Adrenal gland (tissue), 12 donors: Measurements from ENCODE around the gene METAP2. TPM values are rescaled to one million over a fixed set of nuclear protein-coding genes. Genes with fewer than 3 reads are reported as not detected.
"Not testable (repeated sequence)": the region's sequence is repeated elsewhere in the genome, so short reads cannot be mapped to it uniquely, and the experiment has no call there.

Experiments used
- DNase-seq, 7 donors: peaks; one replicate each; pipeline ENCODE4 v3.0.0-alpha.2; 2019 to 2020
- H3K27ac ChIP-seq, 5 donors: fragments of 200-600 bp; sonication (generic) in 4 of 5; 1 replicate in 3 of 5; 2 replicates in 2 of 5; pipeline versions ENCODE4 v1.5.1 to v1.8.0; 2016 to 2020; ENCODE audit warnings: mild to moderate bottlenecking in 1 of 5
- H3K27me3 ChIP-seq: fragments of 200-600 bp; 2 replicates; pipeline ENCODE4 v1.8.0; 2021
- H3K36me3 ChIP-seq, 2 donors: fragments of 200-600 bp; replicated peaks in 1 of 2; 1 replicate in 1 of 2; 2 replicates in 1 of 2; pipeline versions ENCODE4 v1.5.1 to v1.8.0; 2018 to 2022
- H3K4me1 ChIP-seq, 2 donors: fragments of 200-600 bp; replicated peaks in 1 of 2; 1 replicate in 1 of 2; 2 replicates in 1 of 2; pipeline versions ENCODE4 v1.5.1 to v1.8.0; 2018 to 2021
- H3K4me3 ChIP-seq, 4 donors: fragments of 200-600 bp; sonication (generic) in 3 of 4; one replicate each; pipeline ENCODE4 v1.5.1; 2016 to 2018
- H3K9me3 ChIP-seq, 3 donors: fragments of 200-600 bp; sonication (generic) in 1 of 3; replicated peaks in 1 of 3; 1 replicate in 2 of 3; 2 replicates in 1 of 3; pipeline versions ENCODE4 v1.5.1 to v1.8.0; 2016 to 2021
- CTCF ChIP-seq, 6 experiments: fragments of 450-650 bp in 4 of 6; fragments of 200-600 bp in 2 of 6; sonication (generic) in 1 of 6; IDR thresholded peaks; 1 replicate in 5 of 6; 2 replicates in 1 of 6; pipeline versions ENCODE4 v1.5.1 to v1.8.0; 2016 to 2021; ENCODE audit warnings: antibody characterized with exemption in 6 of 6, mild to moderate bottlenecking in 2 of 6, moderate library complexity in 1 of 6
- POLR2A ChIP-seq, 2 donors: fragments of 450-650 bp; IDR thresholded peaks; one replicate each; pipeline ENCODE4 v1.6.1; 2017; ENCODE audit warnings: antibody characterized with exemption in 2 of 2, mild to moderate bottlenecking in 2 of 2, moderate library complexity in 1 of 2
- WGBS, 4 donors: extraction: QIAGEN DNeasy Blood & Tissue Kit in 2 of 4; methylation state at CpG; one replicate each; pipeline versions ENCODE4 v1.1.5 to v1.1.7; 2013 to 2017; 5-methylcytosine and 5-hydroxymethylcytosine counted together
- intact Hi-C, 2 donors: fragments of 100-400 bp; cut with DNase I; formaldehyde crosslinking; loops; one replicate each; pipeline versions ENCODE4 v1.14.1 to v1.15.0; 2022 to 2023
- polyA plus RNA-seq, 3 donors: library from polyadenylated mRNA; stranded (reverse); fragments of 200-250 nt in 2 of 3; fragments of 350-450 nt in 1 of 3; fragmentation: Illumina TruSeq in 1 of 3; extraction: RNeasy Lipid Tissue Mini Kit (QIAGEN cat#74804) in 1 of 3; gene quantifications; one replicate each; pipeline ENCODE4 v1.2.3, GENCODE V29; 2013 to 2014
- total RNA-seq, 9 donors: library from RNA; depleted of rRNA in 4 of 9; stranded (reverse); fragments of >200 nt in 4 of 9; fragments of 120-200 nt in 1 of 9; fragmentation: NEBNext Ultra II Directional in 1 of 9; extraction: Animal tissue kit (Norgen Biotek cat#: 25700) in 1 of 9; gene quantifications; one replicate each; pipeline versions ENCODE4 v1.1.0 to v1.2.4, GENCODE V29; 2013 to 2023
- donor health status: healthy with polysubstance abuse.
- donor health status: Bipolar disorder and iron deficiency.
- donor health status: DM: yes; HTN: yes; CAD: no.
- donor health status: DM: no; HTN: no; CAD: no.
- donor health status: DM: no; HTN: no; CAD: no.
- donor health status: DM: yes; HTN: yes; CAD: no.

Gene METAP2
- total and polyA plus RNA-seq, 12 donors = 43.2 to 142 (median 68.9) TPM

- intact Hi-C loops = no loop called here
- Histone ChIP-seq H3K9me3 (no peaks in the 10 kb centered on the region), H3K4me3 (no peak overlapping the region), H3K27ac (no peak overlapping the region), H3K4me1 (no peaks in the 10 kb centered on the region), H3K27me3 (no peaks in the 10 kb centered on the region), H3K36me3 (no peaks in the 10 kb centered on the region)
- DNase-seq = no peak
- WGBS, 4 donors = 81 to 90% (median 89%) methylated on average over 3 of the region's 3 CpGs
- TF ChIP-seq CTCF (IDR thresholded peaks at IDR 0.05) (no peak), POLR2A (IDR thresholded peaks at IDR 0.05) (no peak)
Observed at GRCh38 chr12:95440401-95440800, 33.6 kb upstream of the METAP2 start.

DNA sequence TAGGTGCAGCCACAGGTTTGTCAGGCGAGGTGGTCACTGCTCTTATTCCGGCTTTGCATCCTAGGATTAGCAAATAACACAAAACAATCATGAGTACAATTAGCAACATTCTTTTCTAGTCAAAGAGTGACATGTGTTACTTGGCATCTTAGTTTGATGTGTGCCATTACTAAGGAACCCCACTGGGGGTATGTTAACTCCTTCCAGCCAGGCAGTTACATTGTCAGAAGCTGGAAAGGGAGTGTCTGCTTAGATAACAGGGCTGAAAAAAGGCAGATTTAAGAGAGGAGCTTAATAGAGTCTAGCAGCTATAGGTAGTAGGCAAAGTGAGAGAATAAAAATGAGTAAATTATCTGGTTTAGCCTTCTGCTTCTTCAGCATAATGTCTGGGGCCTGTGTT is 30.5 kb upstream of the METAP2 start:
- Histone ChIP-seq H3K9me3 (no peaks in the 10 kb centered on the region), H3K4me3 (no peak overlapping the region), H3K27me3 (no peaks in the 10 kb centered on the region), H3K27ac (no peak overlapping the region), H3K4me1 (no peaks in the 10 kb centered on the region), H3K36me3 (no peaks in the 10 kb centered on the region)
- DNase-seq = no peak
- WGBS, 4 donors = 93 to 98% (median 94%) methylated on average over 2 of the region's 2 CpGs
- TF ChIP-seq CTCF (IDR thresholded peaks at IDR 0.05) (no peak), POLR2A (IDR thresholded peaks at IDR 0.05) (no peak)
- intact Hi-C loops = no loop called here

DNA sequence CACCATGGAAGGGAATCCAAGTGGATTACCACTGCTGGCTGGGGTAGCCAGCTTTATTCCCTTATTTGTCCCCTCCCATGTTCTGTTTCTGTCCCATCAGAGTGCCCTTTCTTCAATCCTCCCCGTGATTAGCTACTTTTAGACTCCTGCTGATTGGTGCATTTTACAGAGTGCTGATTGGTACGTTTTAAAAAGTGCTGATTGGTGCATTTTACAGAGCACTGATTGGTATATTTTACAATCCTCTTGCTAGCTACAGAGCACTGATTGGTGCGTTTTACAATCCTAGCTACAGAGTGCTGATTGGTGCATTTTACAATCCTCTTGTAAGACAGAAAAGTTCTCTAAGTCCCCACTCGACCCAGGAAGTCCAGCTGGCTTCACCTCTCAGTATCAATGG is 28.9 kb upstream of the METAP2 start:
- DNase-seq, H3K4me1 ChIP-seq, H3K27me3 ChIP-seq, H3K9me3 ChIP-seq, H3K36me3 ChIP-seq, H3K27ac ChIP-seq, intact Hi-C loops, H3K4me3 ChIP-seq: not testable (repeated sequence)
- 89 to 94% (median 91%) methylated on average over 4 of the region's 4 CpGs for WGBS, 4 donors

DNA sequence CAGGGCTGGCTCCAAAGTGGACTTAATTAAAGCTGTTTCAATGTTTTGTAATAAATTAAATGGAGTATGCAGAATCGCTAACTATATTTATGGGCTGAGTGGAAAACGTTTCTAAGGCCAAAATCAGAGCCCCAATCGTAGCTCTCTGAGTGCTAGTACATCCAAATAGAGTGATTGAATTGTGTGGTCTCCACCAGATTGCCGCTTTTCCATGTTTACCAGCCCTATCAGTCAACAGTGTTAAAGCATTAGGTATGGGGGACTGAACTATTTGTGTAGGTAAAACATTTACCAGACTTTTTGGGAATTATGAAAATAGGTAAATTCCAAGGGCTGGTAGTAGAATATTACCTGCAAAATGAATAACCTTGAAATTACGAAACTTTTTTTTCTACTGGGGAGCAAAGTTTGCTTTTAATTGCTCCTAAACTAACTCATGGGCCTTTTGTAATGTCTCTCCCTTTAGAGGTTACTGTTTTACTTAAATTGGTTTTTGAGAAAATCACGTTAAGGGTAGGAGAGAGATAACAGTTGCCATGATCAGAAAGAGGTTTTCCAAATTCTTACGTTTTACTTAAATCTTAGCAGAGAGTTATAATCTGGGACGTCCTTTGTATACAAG is 28.0 kb upstream of the METAP2 start:
- no peaks in the 10 kb centered on the region for H3K9me3 ChIP-seq
- no peak overlapping the region for H3K4me3 ChIP-seq
- 78 to 86% (median 83%) methylated on average over 8 of the region's 8 CpGs for WGBS, 4 donors
- intact Hi-C loops = no loop called here
- no peaks in the 10 kb centered on the region for H3K36me3 ChIP-seq
- H3K27me3 ChIP-seq = no peaks in the 10 kb centered on the region
- TF ChIP-seq POLR2A (IDR thresholded peaks at IDR 0.05) (no peak), CTCF (IDR thresholded peaks at IDR 0.05) (no peak)
- H3K27ac ChIP-seq = no peak overlapping the region
- no peaks in the 10 kb centered on the region for H3K4me1 ChIP-seq
- DNase-seq = no peak

DNA sequence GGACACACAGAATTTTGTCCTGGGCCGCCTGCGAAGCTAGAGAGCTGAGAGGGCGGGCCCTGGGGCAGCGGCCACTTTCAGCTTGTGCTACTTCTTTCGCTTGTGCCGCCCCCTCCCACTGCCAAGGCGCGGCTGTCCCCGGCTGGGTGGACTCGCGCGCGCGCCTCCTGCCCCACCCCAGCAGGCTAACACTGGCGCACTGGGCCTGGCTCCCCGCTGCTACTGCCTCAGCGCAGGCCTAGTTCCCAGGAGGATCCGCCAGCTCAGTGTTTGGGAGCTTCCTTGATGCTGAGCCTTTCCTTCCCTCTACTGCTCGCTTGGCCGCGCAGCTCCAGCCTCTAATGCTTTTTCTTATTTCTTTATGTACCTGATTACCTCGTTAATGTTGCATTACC is 27.4 kb upstream of the METAP2 start:
- intact Hi-C loops = no loop called here
- Histone ChIP-seq H3K27ac (no peak overlapping the region), H3K4me3 (no peak overlapping the region), H3K27me3 (no peaks in the 10 kb centered on the region), H3K9me3 (no peaks in the 10 kb centered on the region), H3K4me1 (no peaks in the 10 kb centered on the region), H3K36me3 (no peaks in the 10 kb centered on the region)
- 30 to 60% (median 51%) methylated on average over 19 to 22 of the region's 22 CpGs for WGBS, 4 donors
- DNase-seq = peak in 4 of 7 donors; percentile 2 to 60 (median 17)
- TF ChIP-seq CTCF (IDR thresholded peaks at IDR 0.05) (no peak), POLR2A (IDR thresholded peaks at IDR 0.05) (no peak)

DNA sequence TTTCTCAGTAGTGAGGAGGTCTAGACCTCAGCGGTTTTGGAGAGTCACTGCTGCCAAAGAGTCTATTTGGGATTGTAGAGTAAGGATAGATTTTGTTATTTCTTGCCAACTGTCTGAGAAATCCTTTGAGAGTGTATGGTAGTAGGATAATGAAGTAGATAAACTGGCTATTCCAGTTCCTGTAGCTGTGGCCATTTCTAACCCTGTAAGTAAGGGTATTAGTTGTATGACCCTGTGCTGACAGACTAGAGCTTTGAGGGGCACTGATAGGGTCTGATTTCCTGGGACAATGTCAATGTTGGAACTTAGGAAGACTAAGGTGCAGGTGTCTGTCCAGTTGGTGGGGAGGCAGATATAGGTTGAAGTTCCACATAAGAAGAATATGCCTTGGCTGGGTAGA is 24.3 kb upstream of the METAP2 start:
- DNase-seq, H3K36me3 ChIP-seq, H3K4me3 ChIP-seq, H3K9me3 ChIP-seq, H3K27me3 ChIP-seq, intact Hi-C loops, H3K27ac ChIP-seq: not testable (repeated sequence)
- peaks cover 7 to 10% of the 10 kb centered on the region in 2 donors for H3K4me1 ChIP-seq
- WGBS, 4 donors = 75 to 94% (median 89%) methylated on average over 1 of the region's 1 CpG

- H3K27me3 ChIP-seq, H3K27ac ChIP-seq, DNase-seq, H3K36me3 ChIP-seq, H3K4me3 ChIP-seq, intact Hi-C loops, H3K9me3 ChIP-seq: not testable (repeated sequence)
- 84 to 94% (median 93%) methylated on average over 2 of the region's 2 CpGs for whole genome bisulfite sequencing, 4 donors
- H3K4me1 ChIP-seq = peaks cover 18 to 20% of the 10 kb centered on the region in 2 donors
Observed at GRCh38 chr12:95452501-95452900, 21.5 kb upstream of the METAP2 start.
